Measurements from ENCODE around the gene PARP9. TPM values are rescaled to one million over a fixed set of nuclear protein-coding genes. Genes with fewer than 3 reads are reported as not detected.

Gene PARP9
- total and polyA plus RNA-seq, 2 of the 8 experiments (the other 6 are each of a cell fraction or from before 2014, with no cell fraction given) = 3.7 to 4.5 TPM

DNA sequence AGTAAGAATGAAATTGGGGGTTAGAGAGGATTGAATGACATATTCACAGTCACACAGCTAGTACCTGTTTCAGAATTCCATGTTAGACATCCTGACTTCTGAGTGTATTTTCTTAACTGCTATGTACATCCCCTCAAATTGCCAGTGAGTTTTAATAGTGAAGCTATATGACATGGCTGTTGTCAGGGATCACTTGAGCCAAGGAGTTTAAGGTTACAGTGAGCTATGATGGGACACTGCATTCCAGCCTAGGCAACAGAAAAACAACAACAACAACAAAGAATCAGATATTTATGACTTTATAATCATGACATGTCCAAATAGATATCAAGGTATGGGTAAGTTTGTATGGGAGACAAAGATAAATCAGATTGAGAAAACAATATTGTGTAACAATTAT lies 29.9 kb upstream of the PARP9 start:
- POLR2A ChIA-PET (ENCODE audit: partially characterized antibody) = no interaction called here
- no peak for FAIRE-seq

More for the DNA sequence above, 29.9 kb upstream of the PARP9 start:
- no peak overlapping the region for H4K91ac ChIP-seq (replicated peaks; ENCODE audit: insufficient read length, low read length)
- H3K79me1 ChIP-seq (ENCODE audit: low read depth, low read length) = no peaks in the 10 kb centered on the region
- no peak overlapping the region for H2BK20ac ChIP-seq (ENCODE audit: low read length)
- H3K4me3 ChIP-seq (ENCODE audit: extremely low read depth in 1 of 4, insufficient read depth in 2 of 4, low read depth in 3 of 4, low read length in 4 of 4) = no peak overlapping the region
- H3K4me1 ChIP-seq (replicated peaks in 1 of 4; ENCODE audit: control insufficient read depth in 3 of 4, insufficient read depth in 4 of 4, low read length in 3 of 4) = peaks cover 0 to 2% (median 0%) of the 10 kb centered on the region in 4 experiments; a peak in 1 of 7 replicates
- no peak overlapping the region for H4K8ac ChIP-seq (ENCODE audit: extremely low read depth, insufficient read depth, low read length)
- H3K23me2 ChIP-seq (ENCODE audit: low read depth, low read length) = no peaks in the 10 kb centered on the region
- no peak overlapping the region for H3K18ac ChIP-seq (ENCODE audit: extremely low read depth, low read length)
- H3K9ac ChIP-seq (replicated peaks in 1 of 4; ENCODE audit: extremely low read depth in 1 of 4, low read depth in 3 of 4, low read length in 3 of 4) = no peak overlapping the region
- H3K14ac ChIP-seq (ENCODE audit: insufficient read length) = no peak overlapping the region
- DNase-seq (ENCODE audit: low read depth in 1 of 2, low spot score in 2 of 2) = no peak
- no peak overlapping the region for H2BK12ac ChIP-seq (ENCODE audit: low read depth, low read length)
- no peak overlapping the region for H2BK120ac ChIP-seq (replicated peaks; ENCODE audit: low read depth, low read length)
- no peak overlapping the region for H3K23ac ChIP-seq (ENCODE audit: insufficient read length)
- H4K20me1 ChIP-seq (replicated peaks in 1 of 2; ENCODE audit: control insufficient read depth in 1 of 2, insufficient read depth in 2 of 2, low read length in 2 of 2) = no peaks in the 10 kb centered on the region
- no peak overlapping the region for H4K5ac ChIP-seq (ENCODE audit: insufficient read length, low read depth, low read length)
- H2AFZ ChIP-seq (ENCODE audit: low read length) = no peak overlapping the region
- H3K27me3 ChIP-seq (replicated peaks in 1 of 4; ENCODE audit: control insufficient read depth in 3 of 4, extremely low read depth in 1 of 4, insufficient read depth in 3 of 4, low read length in 3 of 4) = no peaks in the 10 kb centered on the region
- CTCF ChIA-PET (ENCODE audit: partially characterized antibody) = interaction anchor here (0.9 to 1.5 kb wide), 4 partner anchors 10 to 86 kb away, joined by 3 to 4 read pairs (median 3); no protein-coding TSS in a partner anchor
- H2BK5ac ChIP-seq (ENCODE audit: low read depth, low read length) = no peak overlapping the region
- TF ChIP-seq KDM5A (IDR thresholded peaks at IDR 0.05; ENCODE audit: low read length) = no peak
- no peaks in the 10 kb centered on the region for H3K79me2 ChIP-seq (ENCODE audit: control insufficient read depth in 1 of 2, insufficient read depth in 2 of 2, low read length in 2 of 2)
- no peaks in the 10 kb centered on the region for H3K36me3 ChIP-seq (ENCODE audit: control insufficient read depth in 2 of 4, insufficient read depth in 4 of 4, low read length in 3 of 4)
- H2BK15ac ChIP-seq (ENCODE audit: low read length) = no peak overlapping the region
- no peak overlapping the region for H3K4me2 ChIP-seq (ENCODE audit: insufficient read depth in 1 of 2, low read depth in 2 of 2, low read length in 2 of 2)
- H3K56ac ChIP-seq (replicated peaks; ENCODE audit: insufficient read length, low read depth, low read length) = no peak overlapping the region
- H3K4ac ChIP-seq (replicated peaks; ENCODE audit: insufficient read length, low read depth, low read length) = no peak overlapping the region
- no peak overlapping the region for H2AK5ac ChIP-seq (ENCODE audit: low read depth, low read length)
- H3K27ac ChIP-seq (ENCODE audit: low read depth, low read length) = no peak overlapping the region
- no peaks in the 10 kb centered on the region for H3K9me3 ChIP-seq (ENCODE audit: insufficient read depth in 2 of 2, low read depth in 1 of 2, low read length in 1 of 2)
